Retinal pigment epithelial cell (primary cell): Measurements from ENCODE around the gene LGALS14.

Experiments used
- DNase-seq: peaks from one replicate; pipeline ENCODE4 v3.0.0-alpha.2; 2010; ENCODE audit warnings: low read depth
- H3K4me3 ChIP-seq: 2 replicates; pipeline ENCODE4 v1.5.1; 2011; ENCODE audit warnings: mild to moderate bottlenecking, low read length, control low read depth, moderate library complexity
- TF ChIP-seq, protein P1 (sequence below): conservative IDR thresholded peaks from 2 replicates; pipeline ENCODE4 v1.5.1; 2011; ENCODE audit warnings: low read depth, low read length, control low read depth, inconsistent platforms

Gene LGALS14

DNA sequence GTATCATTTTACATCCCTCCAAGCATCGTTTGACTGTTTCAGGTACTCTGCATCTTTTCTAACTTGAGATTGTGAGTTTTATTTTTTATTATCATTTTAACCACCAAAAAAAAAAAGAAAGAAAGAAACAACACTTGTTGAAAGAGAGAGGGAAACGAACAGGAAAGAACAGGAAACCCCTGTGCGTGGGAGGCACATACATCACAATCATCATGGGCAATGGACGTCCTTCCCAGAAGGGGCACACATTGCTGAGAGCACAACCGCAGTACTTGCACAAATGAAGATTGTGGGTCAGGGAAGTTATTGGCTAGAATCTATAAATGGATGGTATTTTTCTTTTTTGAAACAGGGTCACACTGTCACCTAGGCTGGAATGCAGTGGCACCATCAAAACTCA, 31.8 kb downstream of the LGALS14 start:
- TF ChIP-seq, protein P1, sequence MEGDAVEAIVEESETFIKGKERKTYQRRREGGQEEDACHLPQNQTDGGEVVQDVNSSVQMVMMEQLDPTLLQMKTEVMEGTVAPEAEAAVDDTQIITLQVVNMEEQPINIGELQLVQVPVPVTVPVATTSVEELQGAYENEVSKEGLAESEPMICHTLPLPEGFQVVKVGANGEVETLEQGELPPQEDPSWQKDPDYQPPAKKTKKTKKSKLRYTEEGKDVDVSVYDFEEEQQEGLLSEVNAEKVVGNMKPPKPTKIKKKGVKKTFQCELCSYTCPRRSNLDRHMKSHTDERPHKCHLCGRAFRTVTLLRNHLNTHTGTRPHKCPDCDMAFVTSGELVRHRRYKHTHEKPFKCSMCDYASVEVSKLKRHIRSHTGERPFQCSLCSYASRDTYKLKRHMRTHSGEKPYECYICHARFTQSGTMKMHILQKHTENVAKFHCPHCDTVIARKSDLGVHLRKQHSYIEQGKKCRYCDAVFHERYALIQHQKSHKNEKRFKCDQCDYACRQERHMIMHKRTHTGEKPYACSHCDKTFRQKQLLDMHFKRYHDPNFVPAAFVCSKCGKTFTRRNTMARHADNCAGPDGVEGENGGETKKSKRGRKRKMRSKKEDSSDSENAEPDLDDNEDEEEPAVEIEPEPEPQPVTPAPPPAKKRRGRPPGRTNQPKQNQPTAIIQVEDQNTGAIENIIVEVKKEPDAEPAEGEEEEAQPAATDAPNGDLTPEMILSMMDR: no peak
- DNase-seq: no peak
- no peak overlapping the region for H3K4me3 ChIP-seq

DNA sequence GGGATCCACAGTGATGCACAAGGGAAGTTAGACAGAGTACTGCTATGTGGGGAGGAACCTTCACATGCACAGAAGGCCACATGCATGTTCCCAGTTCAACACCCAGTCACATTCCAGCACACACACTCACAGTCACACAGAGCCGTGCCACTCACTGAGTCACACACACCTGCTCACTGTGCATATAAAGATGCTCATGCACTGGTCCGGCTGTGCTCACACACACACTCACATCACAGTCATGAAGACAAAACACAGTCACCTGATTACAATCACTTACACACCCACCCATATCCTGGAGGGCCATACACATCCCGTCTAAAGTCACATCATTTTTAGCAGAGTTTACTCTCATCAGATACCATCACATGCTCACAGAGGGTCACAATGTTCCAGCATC, 33.1 kb downstream of the LGALS14 start:
- no peak for DNase-seq
- H3K4me3 ChIP-seq: no peak overlapping the region
- TF ChIP-seq, protein P1: no peak

DNA sequence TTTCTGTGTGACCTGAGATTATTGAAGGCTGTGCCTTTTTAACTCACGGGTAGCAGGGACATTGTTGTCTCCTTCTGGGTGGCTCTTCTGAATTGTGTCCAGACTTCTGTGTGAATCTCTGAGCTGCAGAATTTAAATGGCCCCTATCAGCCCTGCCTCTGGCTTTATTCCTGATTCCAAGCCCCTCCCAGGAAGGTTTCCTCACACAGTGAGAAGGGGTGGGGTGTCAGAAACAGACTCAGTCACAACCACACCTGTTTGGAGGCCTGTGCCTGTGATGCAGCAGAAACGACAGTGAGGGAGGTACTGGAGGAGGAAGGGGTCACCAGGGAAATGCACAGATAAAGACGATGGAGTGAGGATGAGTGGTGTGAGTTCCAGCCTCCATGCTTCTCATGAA, 33.6 kb downstream of the LGALS14 start, which contains the start of gene CLC:
Gene CLC, minus strand, starts transcription at position 139 of the 400 bp plus-strand sequence. Its CDS starts 77 bp downstream, at position 62.
- DNase-seq: no peak
- H3K4me3 ChIP-seq: no peak within 1 kb of the TSS
- TF ChIP-seq, protein P1: no peak

DNA sequence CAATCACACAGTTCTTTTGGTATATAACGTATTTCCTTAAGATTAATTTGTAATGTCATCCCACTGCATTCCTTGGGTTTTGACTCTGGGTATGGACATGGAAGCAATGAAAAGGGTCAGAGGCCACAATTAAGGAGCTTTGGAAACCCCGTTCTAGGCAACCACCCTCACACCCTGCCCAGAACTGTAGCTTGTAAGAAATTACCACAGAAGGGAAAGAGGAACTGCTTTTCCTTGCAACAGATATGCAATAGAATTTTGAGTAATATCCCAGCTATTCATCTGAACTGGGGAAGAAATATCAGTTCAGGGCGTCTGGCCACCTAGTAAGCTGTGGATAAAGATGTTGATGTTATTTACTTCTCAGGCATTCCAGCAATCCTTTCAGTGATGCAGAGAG, 34.5 kb downstream of the LGALS14 start:
- no peak for DNase-seq
- H3K4me3 ChIP-seq: no peak overlapping the region
- TF ChIP-seq, protein P1: no peak

DNA sequence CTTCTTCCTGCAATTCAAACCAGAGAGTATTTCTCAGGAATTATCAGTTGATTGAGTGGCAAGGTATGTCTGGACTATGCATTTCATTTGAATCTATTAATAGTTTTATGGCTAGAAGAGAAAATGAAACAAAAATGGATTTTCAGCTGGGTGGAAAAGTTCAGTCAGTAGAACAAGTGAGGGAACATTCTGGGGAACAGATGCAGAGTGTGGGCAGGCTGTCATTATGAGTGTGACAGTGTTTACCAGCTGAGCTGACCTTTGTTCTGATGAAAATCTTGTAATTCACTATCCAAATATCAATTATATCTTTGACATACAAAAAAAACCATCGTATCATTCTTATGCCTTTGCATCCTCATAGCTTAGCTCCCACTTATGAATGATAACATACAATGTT, 36.1 kb downstream of the LGALS14 start:
- no peak overlapping the region for H3K4me3 ChIP-seq
- TF ChIP-seq, protein P1: no peak
- DNase-seq: no peak

DNA sequence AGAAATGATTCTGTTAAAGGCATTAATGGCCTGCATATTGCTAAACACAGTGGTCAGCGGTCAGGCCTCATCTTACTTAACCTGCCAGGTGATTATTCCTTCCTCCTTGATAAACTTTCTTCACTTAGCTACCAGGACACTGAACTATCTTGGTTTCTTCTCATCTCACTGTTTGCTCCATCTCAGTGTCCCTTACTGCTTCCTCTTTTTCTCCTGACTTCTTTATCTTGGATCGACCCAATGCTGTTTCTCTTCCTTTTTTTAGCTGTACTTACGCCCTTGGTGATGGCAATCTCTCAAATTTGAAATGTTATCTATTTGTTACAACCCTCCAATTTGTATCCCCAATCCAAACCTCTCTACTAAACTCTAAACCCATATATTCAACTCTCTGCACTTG, 41.4 kb downstream of the LGALS14 start:
- TF ChIP-seq, protein P1: no peak
- H3K4me3 ChIP-seq: no peak overlapping the region
- DNase-seq: no peak

DNA sequence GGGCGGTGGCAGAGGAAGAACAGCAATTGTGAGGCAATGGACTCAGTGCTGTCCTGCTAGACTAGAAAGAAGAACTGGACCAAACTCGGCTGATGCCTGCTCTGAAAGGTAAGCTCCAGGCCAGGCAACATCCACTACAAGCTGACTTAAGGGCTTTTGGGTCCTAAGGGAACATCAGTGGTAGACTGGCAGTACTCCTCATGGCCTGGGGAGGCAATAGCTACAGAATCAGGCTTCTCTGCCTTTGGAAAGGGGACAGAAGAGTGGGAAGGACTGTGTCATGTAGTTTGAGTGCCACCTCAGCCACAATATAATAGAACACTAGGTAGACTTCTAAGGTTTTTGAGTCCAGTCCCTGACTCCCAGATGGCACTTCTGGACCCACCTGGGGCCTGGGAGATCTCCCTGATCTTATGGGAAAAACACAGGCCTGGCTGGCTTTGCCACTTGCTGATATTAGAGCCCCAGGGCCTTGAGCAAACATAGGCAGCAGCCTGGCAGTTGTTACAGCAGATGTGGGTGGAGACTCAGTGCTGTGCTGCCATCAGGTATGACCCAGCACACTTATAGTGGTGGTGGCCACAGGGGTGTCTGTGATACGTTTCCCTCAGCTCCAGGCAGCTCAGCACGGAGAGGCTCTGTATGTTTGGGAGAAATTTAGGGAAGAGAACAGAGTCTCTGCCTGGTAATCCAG, 42.7 kb downstream of the LGALS14 start:
- H3K4me3 ChIP-seq: no peak overlapping the region
- DNase-seq: no peak
- TF ChIP-seq, protein P1: no peak
